Esophagus squamous epithelium (tissue), 5 donors: ENCODE results near the gene SSH3. TPM values are rescaled to one million over a fixed set of nuclear protein-coding genes. Genes with fewer than 3 reads are reported as not detected.
"Not testable (repeated sequence)": the region's sequence is repeated elsewhere in the genome, so short reads cannot be mapped to it uniquely, and the experiment has no call there.

Experiments used
- DNase-seq: peaks from one replicate; lab custom pipeline; 2025; lab: John Stamatoyannopoulos, UW
- H3K27ac ChIP-seq, 4 donors: fragments of 200-600 bp; sonication (generic); one replicate each; pipeline ENCODE4 v1.5.1; 2016 to 2019; ENCODE audit warnings: mild to moderate bottlenecking in 1 of 4
- H3K27me3 ChIP-seq, 4 donors: fragments of 200-600 bp; sonication (generic); 1 replicate in 3 of 4; 2 replicates in 1 of 4; pipeline versions ENCODE4 v1.5.1 to v1.6.0; 2017 to 2021; ENCODE audit warnings: antibody characterized with exemption in 1 of 4
- H3K36me3 ChIP-seq, 3 donors: fragments of 200-600 bp; sonication (generic); one replicate each; pipeline ENCODE4 v1.5.1; 2016 to 2019
- H3K4me1 ChIP-seq, 3 donors: fragments of 200-600 bp; sonication (generic); one replicate each; pipeline ENCODE4 v1.5.1; 2017 to 2019
- H3K4me3 ChIP-seq, 4 donors: fragments of 200-600 bp; sonication (generic); 1 replicate in 3 of 4; 2 replicates in 1 of 4; pipeline ENCODE4 v1.5.1; 2016 to 2019; ENCODE audit warnings: mild to moderate bottlenecking in 2 of 4, moderate library complexity in 1 of 4
- H3K9me3 ChIP-seq, 3 donors: fragments of 200-600 bp; sonication (generic); one replicate each; pipeline ENCODE4 v1.5.1; 2016 to 2019
- POLR2A ChIP-seq, 4 donors: fragments of 450-650 bp; IDR thresholded peaks; one replicate each; pipeline ENCODE4 v1.6.1; 2017; ENCODE audit warnings: antibody characterized with exemption in 4 of 4, mild to moderate bottlenecking in 4 of 4, moderate library complexity in 3 of 4
- WGBS, 2 donors: methylation state at CpG; one replicate each; pipeline ENCODE4 v1.1.5; 2018; 5-methylcytosine and 5-hydroxymethylcytosine counted together
- intact Hi-C: fragments of 100-400 bp; cut with DNase I; formaldehyde crosslinking; loops from one replicate; pipeline ENCODE4 v1.15.0; 2022
- total RNA-seq, 4 donors: library from RNA; depleted of rRNA; stranded (reverse); fragments of >200 nt; gene quantifications; one replicate each; pipeline ENCODE4 v1.1.0, GENCODE V29; 2016
- TF ChIP-seq, protein P1 (sequence below), 6 experiments: fragments of 450-650 bp in 4 of 6; fragments of 200-600 bp in 2 of 6; sonication (generic) in 2 of 6; IDR thresholded peaks; one replicate each; pipeline ENCODE4 v1.5.1; 2016 to 2019; ENCODE audit warnings: antibody characterized with exemption in 6 of 6, mild to moderate bottlenecking in 4 of 6, moderate library complexity in 4 of 6
- donor health status: DM: yes; HTN: yes; CAD: no.

SSH3 gene
- total RNA-seq, 4 donors from 2014 or later, result 51.4 to 78.4 (median 64.8) TPM

DNA sequence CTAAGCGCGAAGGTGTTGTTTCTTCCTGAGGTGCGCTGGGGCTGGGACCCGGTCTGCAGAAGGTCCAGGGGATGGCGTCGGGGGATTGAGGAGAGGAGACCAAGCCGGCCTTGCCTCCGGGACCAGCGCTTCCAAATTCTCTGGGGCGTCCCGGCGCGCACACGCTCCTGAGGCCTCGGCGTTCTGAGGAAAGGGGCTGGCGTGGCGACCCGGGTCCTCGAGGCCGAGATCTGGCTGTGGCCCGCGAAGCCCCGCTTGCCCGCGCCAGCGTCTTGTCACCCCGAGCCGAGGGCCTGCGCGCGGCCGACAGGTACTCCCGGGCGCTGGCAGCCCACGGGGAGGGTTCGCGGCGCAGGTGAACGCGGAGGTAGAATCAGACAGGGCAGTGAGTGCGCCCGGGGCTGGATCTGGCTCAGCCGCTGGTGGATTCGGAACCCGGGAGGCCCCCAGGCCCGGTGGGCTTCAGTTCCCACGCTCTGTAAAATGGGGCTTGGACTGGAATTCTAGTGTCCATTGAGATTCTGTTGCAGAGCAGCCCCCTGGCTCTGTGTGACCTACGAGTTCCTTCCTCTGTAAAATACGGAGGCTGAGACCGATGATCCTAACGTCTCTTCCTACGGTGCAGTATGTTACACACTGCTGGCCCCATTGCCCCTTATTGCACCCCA, 14.7 kb downstream of the SSH3 start:
- Histone ChIP-seq H3K36me3 (peaks cover 0 to 20% (median 0%) of the 10 kb centered on the region in 3 donors), H3K4me3 (peak overlapping the region; percentile 77 to 86 (median 81)), H3K27ac (peak overlapping the region; percentile 96 to 99 (median 98)), H3K27me3 (no peaks in the 10 kb centered on the region), H3K4me1 (peaks cover 27 to 73% (median 33%) of the 10 kb centered on the region in 3 donors), H3K9me3 (no peaks in the 10 kb centered on the region)
- DNase-seq, result no peak
- 0% methylated on average over 14 of the region's 53 CpGs; no CpG with 5 or more reads in 1 of the 2 donors for WGBS, 2 donors
- intact Hi-C loops, result loop anchor here (5.0 to 10.0 kb wide), 2 partner anchors 51 to 263 kb away; partner anchors contain the start of genes GRK2 and RHOD
- TF ChIP-seq POLR2A (IDR thresholded peaks at IDR 0.05), result no peak
- TF ChIP-seq, protein P1, sequence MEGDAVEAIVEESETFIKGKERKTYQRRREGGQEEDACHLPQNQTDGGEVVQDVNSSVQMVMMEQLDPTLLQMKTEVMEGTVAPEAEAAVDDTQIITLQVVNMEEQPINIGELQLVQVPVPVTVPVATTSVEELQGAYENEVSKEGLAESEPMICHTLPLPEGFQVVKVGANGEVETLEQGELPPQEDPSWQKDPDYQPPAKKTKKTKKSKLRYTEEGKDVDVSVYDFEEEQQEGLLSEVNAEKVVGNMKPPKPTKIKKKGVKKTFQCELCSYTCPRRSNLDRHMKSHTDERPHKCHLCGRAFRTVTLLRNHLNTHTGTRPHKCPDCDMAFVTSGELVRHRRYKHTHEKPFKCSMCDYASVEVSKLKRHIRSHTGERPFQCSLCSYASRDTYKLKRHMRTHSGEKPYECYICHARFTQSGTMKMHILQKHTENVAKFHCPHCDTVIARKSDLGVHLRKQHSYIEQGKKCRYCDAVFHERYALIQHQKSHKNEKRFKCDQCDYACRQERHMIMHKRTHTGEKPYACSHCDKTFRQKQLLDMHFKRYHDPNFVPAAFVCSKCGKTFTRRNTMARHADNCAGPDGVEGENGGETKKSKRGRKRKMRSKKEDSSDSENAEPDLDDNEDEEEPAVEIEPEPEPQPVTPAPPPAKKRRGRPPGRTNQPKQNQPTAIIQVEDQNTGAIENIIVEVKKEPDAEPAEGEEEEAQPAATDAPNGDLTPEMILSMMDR (IDR thresholded peaks at IDR 0.05), result no peak

DNA sequence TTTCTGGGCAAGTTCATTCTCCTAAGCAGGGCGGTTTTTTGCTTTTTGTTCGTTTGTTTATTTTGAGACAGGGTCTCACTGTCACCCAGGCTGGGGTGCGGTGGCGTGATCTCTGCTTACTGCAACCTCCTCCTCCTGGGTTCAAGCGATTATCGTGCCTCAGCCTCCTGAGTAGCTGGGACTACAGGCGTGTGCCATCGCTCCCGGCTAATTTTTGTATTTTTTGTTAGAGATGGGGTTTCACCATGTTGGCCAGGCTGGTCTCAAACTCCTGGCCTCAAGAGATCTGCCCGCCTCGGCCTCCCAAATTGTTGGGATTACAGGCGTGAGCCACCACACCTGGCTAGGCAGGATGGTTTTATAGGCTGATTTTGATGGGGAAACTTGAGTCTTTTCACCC, 15.5 kb downstream of the SSH3 start:
- DNase-seq, H3K27me3 ChIP-seq, H3K27ac ChIP-seq, H3K9me3 ChIP-seq: not testable (repeated sequence)
- 85 to 88% methylated on average over 9 of the region's 12 CpGs for WGBS, 2 donors
- peaks cover 22 to 69% (median 26%) of the 10 kb centered on the region in 3 donors for H3K4me1 ChIP-seq
- H3K36me3 ChIP-seq, result peaks cover 0 to 27% (median 0%) of the 10 kb centered on the region in 3 donors
- peak overlapping the region in 2 of 4 donors; percentile 83 to 86 for H3K4me3 ChIP-seq
- intact Hi-C loops, result loop anchor here (5.0 to 10.0 kb wide), 2 partner anchors 52 to 264 kb away; partner anchors contain the start of genes GRK2 and RHOD

DNA sequence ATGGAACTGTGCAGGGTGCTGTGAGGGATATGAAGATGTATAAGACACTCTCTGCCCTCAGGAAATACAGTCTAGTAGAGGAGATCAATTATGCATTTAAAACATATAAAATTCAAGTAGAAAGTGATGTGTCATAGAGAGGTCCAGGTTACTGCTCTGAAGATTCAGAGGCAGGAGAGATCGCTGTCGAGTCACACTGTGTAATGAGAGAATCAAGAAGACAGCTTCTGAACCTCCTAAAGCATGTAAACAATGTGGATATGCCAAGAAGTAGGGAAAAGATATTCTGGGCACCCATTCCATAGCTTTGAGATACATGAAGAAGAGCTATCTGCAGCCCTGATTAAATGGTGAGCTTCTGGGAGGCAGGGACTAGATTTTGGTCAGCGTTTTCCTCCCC, 16.7 kb downstream of the SSH3 start:
- no peak for DNase-seq
- H3K4me3 ChIP-seq, result no peak overlapping the region
- TF ChIP-seq POLR2A (IDR thresholded peaks at IDR 0.05), result no peak
- TF ChIP-seq, protein P1 (IDR thresholded peaks at IDR 0.05), result no peak
- 74 to 82% methylated on average over 3 of the region's 3 CpGs for WGBS, 2 donors
- H3K27me3 ChIP-seq, result no peaks in the 10 kb centered on the region
- no peaks in the 10 kb centered on the region for H3K9me3 ChIP-seq
- peaks cover 17 to 60% (median 20%) of the 10 kb centered on the region in 3 donors for H3K4me1 ChIP-seq
- peaks cover 0 to 27% (median 0%) of the 10 kb centered on the region in 3 donors for H3K36me3 ChIP-seq
- intact Hi-C loops, result no loop called here
- no peak overlapping the region for H3K27ac ChIP-seq

DNA sequence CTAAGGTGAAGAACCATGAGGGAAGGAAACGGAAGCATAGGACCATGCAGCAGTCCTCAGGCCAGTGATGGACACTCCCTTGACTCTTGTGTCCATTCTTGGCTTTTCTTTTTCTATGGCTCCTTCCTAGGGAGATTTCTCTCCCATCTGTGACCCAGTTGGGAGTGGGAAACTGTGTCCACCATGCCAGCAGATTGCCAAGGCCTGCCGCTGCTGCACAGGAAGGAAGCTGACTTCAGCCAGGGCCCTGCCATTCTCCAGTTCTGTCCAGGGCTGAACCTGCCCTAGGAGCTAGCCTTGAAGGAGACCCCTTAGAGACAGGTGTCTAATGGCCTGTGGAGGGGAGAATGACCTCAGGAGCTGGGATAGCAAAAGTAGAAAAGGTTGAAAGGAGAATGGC, 17.4 kb downstream of the SSH3 start:
- Histone ChIP-seq H3K36me3 (peaks cover 0 to 27% (median 0%) of the 10 kb centered on the region in 3 donors), H3K4me1 (peaks cover 12 to 54% (median 15%) of the 10 kb centered on the region in 3 donors), H3K4me3 (no peak overlapping the region), H3K27ac (no peak overlapping the region), H3K27me3 (no peaks in the 10 kb centered on the region), H3K9me3 (no peaks in the 10 kb centered on the region)
- DNase-seq, result no peak
- WGBS, 2 donors, result 80 to 88% methylated on average over 1 of the region's 2 CpGs
- intact Hi-C loops, result no loop called here
- TF ChIP-seq, protein P1 (IDR thresholded peaks at IDR 0.05), result no peak
- no peak for TF ChIP-seq POLR2A (IDR thresholded peaks at IDR 0.05)

DNA sequence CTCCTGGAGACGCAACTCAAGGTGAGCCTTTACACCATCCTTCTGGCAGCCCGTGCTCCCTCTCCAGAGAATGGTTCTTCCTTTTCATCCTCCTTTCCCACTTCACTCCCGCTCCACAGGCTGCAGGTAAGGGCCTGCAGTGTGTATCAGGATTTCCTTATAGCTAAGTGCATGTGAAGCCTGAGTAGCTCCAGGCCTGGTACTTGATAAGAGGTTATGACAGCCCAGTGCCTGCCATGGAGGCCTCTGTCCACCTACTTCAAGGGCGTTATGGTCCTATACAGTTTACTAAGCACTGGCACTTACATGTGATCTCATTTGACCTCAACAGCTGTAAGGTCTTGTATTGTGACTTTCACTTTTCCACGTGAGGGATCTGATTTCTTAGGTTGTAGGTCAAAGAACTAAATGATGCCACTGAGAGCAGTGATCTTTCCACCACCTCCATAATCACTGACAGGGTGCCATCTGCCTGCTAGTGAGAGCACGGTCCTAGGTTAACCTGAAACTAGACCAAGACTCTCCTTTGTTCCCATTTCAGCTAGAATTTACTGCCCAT, 18.1 kb downstream of the SSH3 start:
- Histone ChIP-seq H3K27ac (no peak overlapping the region), H3K27me3 (no peaks in the 10 kb centered on the region), H3K9me3 (no peaks in the 10 kb centered on the region), H3K4me1 (peaks cover 9 to 47% (median 14%) of the 10 kb centered on the region in 3 donors), H3K4me3 (no peak overlapping the region), H3K36me3 (peaks cover 0 to 27% (median 0%) of the 10 kb centered on the region in 3 donors)
- DNase-seq, result no peak
- intact Hi-C loops, result no loop called here
- WGBS, 2 donors, result 81 to 87% methylated on average over 6 of the region's 6 CpGs
- TF ChIP-seq POLR2A (IDR thresholded peaks at IDR 0.05), result no peak
- TF ChIP-seq, protein P1 (IDR thresholded peaks at IDR 0.05), result no peak
